ENCODE measurements around the gene CD2BP2.

CD2BP2 gene

DNA sequence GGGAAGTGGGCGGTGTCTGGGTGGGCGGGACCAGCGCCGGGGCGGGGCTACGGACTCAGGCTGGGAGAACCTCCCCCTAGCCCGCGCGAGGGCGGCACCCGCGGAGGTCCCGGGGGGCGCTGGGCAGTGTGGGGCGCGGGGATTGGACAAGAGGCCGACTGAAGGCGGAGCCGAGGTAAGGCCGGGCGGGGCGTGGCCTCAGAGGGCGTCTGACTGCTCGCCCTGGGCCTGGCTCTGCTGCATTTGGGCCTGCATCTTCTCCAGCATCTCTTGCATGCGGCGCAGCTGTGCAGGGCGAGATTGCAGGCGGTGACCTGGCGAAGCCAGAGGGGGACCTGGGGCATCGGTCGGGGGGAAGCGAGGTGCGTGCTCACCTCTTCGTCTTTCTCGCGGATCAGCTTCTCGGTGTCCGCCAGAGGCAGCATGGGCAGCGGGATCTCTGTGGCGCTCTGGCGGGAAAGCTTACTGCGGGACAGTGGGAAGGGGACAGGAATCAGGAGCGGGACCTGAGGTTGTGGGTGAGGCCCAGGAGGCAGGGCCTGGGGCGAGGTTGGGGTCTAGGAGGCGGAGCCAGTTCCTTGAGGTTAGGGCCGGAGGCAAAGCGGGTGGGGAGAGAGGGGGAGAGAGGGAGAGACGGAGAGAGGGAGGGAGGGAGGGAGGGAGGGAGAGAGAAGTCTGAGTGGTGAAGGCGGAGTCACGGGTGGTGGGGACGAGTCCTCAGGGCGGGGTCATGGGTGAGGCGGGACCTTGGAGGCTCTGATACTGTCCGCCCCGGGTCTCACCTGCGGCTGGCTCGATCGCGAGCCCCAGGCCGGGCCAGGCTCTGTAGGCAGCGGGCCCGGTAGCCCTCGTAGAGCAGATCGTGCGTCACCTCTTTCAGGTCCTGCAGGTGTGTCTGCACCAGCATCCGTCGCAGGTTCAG lies 23.4 kb upstream of the CD2BP2 start:
- DNase-seq (ENCODE audit: low read depth), result peak; percentile 99

DNA sequence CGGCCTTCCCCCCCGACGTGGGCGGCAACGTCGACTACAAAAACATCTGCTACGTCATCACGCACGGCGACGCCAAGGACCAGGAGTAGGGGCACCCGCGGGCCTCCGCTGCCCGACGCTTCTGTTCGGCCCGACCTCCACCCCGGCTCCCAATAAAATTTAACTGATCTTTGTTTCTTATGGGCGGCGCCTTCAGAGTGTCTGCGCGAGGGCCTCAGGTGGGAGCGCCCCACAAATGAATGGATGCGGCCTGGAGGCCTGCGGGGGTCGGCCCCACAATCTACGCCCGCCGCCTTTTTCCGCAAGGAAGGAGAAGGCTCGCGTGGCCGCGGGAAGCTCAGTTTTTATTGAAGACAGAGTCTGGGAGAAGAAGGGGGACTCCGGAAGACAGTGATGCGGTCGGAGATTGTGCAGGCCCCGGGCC lies 22.7 kb upstream of the CD2BP2 start:
- DNase-seq (ENCODE audit: low read depth), result peak; percentile 81

DNA sequence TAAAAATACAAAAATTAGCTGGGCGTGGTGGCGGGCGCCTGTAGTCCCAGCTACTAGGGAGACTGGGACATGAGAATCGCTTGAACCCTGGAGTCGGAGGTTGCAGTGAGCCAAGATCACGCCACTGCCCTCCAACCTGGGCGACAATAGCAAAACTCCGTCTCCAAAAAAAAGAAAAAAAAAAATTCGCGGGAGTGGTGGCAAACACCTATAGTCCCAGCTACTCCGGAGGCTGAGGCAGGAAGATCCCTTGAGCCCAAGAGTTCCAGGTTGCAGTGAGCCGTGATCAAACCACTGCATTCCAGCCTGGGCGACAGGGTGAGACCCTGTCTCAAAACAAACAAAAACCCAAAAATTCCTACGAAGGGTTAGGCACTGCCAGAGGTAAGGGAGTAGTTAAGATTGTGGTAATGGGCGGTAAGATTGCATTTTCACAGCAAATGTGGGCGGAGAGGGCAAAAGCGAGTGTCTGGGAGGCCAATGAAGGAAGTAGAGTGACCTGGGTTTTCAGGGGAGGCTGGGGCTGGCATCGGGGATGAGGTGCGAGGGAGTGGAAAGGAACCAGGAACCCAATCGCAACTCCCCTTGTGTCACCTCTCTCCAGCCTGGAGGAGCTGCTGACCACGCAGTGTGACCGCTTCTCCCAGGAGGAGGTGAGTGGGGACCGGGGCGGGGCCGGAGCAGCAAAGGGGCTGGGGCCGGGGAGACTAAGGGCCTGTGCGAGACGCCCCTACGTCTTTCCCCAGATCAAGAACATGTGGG lies 22.1 kb upstream of the CD2BP2 start:
- no peak for DNase-seq (ENCODE audit: low read depth)

DNA sequence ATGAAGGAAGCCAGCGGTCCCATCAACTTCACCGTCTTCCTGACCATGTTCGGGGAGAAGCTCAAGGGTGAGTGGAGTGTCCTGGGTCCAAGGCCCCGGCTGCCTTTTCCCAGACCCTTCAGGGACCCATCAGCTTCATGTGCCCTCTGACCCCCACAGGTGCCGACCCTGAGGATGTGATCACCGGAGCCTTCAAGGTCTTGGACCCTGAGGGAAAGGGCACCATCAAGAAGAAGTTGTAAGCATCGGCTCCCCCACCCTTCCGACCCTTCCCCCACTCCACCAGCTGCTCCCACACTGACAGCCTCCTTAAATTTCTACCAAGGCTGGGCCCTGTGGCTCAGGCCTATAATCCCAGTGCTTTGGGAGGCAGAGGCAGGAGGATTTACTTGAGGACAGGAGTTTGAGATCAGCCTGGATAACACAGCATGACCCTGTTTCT lies 21.4 kb upstream of the CD2BP2 start:
- DNase-seq (ENCODE audit: low read depth), result no peak

DNA sequence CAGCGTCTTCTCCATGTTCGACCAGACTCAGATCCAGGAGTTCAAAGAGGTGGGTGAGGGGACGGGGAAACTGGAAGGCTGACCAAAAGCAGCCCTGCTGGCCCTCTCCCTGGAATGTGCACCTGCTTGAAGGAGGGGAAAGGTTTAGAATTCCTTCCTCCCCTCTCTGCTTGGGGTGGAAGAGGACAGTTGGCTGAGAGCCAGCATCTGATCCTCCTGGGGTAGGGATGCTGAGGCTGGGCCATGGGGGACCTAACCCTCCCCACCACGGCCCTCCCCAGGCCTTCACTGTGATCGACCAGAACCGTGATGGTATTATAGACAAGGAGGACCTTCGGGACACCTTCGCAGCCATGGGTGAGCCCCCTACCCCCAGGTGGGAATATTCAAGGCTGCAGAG lies 20.8 kb upstream of the CD2BP2 start:
- no peak for DNase-seq (ENCODE audit: low read depth)

DNA sequence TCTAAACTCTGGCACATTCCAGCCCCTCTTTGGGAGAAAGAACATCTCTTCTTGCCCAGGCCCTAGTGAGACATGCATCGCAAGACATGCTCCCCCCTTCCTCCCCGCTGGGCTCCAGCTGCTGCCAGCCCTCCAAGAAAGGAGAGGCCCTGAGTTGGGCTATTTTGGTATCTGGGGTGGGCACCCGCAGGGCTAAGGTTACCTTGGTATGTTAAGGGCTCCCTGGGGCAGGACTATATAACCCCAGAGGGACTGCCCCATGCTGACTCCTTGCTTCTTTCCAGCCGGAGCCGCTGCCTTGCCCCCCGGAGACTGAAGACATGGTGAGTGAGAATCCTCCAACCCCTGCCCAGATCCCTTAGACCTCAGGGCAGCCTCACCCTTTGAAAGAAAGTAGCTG lies 19.4 kb upstream of the CD2BP2 start, which contains the start of gene MYL11:
TSS of gene MYL11 (plus strand) at position 265 of the 400 bp plus-strand sequence. CDS start at position 321, 56 bp downstream.
- no peak for DNase-seq (ENCODE audit: low read depth)

DNA sequence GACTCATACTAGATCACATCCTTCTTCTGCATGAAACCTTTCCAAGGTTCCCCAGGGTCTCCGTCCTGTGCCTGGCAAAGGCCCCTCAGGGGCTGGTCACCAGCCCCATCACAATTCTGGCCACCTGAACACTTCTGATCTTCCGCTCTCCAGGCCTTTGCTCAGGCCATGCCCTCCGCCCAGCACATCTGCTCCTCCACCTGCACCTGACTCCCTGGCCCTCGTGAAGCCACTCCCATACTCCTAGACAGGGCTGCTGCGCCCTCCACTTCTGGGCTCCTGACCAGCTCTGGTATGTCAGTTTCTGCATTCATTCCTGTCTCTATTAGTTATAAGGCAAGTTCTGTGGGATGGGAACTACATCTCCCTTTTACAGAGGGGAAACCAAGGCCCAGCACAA lies 17.6 kb upstream of the CD2BP2 start:
- no peak for DNase-seq (ENCODE audit: low read depth)

DNA sequence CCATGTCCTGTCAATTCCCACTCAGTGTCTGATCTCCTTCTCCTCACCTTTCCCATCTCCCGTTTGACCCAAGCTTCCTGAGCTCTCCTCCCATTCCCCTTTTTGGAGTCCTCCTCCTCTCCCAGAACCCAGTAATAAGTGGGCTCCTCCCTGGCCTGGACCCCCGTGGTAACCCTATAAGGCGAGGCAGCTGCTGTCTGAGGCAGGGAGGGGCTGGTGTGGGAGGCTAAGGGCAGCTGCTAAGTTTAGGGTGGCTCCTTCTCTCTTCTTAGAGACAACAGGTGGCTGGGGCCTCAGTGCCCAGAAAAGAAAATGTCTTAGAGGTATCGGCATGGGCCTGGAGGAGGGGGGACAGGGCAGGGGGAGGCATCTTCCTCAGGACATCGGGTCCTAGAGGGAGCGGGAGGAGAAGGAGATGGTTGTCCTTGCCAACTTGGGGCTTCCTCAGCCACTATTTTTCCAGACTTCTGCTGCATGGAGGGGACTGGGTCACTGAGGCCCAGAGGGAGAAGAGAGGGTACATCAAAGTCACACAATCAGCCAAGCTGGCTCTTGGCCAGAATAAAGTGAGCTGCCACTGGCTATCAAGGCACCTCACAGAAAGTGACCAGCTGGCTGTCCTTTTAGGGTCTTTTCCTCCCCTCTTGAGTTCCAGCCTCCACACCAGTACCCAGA lies 17.1 kb upstream of the CD2BP2 start:
- DNase-seq (ENCODE audit: low read depth), result no peak

DNA sequence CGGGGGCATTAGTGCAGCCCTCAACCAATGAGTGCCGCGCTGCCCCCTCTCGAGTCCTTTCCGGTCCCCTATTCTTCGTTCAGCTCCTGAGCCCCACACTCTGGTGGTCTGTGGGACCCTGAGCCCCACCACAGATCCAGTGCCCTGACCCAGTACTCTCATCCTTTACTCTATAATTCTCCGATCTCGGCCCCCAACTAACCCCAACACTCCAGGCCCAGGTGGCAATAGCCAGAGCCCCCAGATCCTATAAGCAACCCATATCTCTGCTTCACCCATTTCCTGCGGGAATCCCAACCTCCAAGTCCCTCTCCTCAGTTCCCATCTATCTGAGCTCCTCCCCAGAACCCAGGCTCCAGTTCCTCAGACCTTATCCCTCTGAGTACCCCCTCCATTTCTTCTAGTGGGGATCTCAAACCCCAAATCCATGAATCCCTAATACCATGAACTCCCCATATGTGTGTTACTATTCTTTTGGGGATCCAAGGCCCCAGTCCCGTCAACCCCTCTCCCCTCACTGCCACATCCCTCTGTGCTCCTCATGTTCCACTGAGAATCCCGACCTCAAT lies 16.2 kb upstream of the CD2BP2 start:
- DNase-seq (ENCODE audit: low read depth), result no peak

DNA sequence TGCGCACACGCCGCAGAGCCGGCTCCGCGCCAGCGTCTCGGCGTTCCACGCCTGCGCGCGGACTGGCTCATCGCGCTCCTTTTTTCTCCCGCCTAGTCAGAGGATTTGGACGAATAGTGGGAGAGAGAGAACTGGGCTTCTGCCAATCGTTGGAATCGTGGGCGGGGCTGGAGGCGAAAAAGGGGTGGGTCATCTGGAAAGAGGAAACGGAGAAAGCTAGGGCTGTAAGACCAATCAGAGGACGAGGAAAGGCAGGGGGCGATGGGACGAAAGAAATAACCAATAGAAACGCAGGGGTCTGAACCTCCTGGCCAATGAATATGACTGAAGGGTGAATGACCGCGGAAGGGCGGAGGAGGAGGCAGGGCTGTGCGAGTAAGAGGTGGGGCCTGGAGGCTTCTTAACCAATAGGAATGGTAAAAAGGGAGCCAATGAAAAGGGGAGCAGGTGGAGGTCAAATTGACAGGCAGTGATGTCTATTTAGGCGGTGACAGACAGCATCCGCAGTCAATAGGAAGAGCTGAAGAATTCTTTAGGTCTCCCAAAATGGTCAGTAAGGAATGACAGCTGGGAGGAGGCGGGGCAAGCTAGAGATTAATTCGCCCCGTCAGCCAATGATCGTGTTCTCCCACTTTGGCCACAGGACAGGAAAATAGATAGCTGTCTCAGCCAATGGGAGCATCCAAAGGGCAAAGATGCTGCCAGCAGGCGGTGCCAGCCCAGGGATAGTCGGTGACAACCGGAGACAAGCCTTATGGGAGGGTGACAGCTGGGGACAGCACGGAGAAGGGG lies 15.5 kb upstream of the CD2BP2 start, which contains the start of gene TBC1D10B:
TSS of gene TBC1D10B (minus strand) at position 39 of the 792 bp plus-strand sequence. CDS start 311 bp downstream, outside the sequence.
- DNase-seq (ENCODE audit: low read depth), result peak; percentile 98

DNA sequence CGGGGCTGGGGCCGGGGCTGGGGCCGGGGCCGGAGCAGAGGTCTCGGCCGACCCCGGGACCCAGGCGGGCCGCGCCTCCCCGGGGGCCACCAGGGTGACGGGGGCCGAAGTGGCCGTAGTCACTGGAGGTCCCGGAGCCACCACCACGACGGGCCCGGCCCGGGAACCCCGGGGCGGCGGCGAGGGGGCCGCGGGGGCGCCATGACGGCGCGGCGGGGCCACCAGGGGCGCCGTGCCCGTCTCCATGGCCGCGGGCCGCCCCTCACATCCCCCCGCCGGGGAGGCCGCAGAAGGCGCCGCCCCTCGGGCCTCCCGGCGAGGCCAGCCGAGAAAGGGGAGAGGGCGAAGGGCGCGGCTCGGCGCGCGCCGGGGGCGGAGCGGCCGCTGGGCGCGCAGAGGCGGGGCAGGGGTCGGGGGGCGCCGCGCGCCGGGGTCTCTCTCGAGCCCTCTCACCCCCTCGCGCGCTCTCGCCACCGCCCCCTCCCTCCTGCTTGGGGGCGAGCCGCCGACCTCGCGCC lies 14.9 kb upstream of the CD2BP2 start:
- DNase-seq (ENCODE audit: low read depth), result no peak

DNA sequence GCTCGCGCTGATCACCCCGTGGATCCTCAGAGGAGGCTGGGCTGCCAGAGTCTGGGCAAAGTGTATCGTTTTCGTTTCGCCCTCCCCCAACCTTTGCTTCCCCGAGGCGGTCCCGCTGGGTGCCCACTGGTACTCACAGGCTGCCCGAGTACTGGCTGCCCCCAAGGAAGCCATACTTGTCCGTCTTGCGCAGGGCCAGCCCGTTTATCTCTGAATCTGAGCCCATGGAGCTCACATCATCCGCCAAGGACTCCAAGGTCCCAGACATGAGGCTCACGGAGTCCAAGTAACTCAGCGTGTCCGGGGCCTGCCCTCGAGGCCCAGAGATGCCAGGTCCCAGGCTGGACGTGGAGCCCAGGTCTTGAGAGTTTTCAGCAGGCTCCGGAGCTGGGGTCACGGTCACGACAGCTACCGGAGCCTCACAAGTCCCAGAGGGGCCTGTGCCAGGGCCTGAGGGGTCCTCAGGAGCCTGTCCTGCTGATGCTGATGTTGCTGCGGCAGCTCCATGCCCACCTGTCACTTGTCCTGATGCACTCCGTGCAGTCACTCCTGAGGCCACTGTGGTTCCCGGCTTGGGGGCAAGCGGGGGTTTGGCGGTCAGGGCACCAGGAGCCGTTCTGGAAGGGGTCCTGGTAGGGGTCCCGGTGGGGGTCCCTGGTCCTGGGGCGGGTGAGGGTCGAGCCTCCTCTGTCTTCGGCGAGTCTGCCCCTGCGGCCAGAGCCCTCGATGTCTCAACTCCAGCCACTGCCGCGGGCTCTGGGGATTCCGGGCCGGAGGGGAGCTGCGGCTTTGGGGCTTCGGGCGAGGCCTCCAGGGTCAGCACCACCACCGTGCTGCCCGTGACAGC lies 14.2 kb upstream of the CD2BP2 start:
- DNase-seq (ENCODE audit: low read depth), result no peak

DNA sequence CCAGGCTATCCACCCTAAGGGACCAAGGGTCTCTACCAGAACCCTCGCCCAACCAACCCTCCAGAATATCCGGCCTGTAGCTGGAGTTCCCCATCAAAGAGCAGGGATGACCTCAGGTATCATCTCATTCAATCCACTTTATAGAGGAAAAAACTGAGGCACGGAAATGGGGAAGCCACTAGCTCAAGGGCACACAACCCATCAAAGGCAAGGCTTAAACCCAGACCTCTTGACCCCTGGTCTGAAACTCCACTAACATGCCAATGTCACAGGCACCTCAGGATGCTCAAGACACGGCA lies 13.6 kb upstream of the CD2BP2 start:
- DNase-seq (ENCODE audit: low read depth), result no peak

DNA sequence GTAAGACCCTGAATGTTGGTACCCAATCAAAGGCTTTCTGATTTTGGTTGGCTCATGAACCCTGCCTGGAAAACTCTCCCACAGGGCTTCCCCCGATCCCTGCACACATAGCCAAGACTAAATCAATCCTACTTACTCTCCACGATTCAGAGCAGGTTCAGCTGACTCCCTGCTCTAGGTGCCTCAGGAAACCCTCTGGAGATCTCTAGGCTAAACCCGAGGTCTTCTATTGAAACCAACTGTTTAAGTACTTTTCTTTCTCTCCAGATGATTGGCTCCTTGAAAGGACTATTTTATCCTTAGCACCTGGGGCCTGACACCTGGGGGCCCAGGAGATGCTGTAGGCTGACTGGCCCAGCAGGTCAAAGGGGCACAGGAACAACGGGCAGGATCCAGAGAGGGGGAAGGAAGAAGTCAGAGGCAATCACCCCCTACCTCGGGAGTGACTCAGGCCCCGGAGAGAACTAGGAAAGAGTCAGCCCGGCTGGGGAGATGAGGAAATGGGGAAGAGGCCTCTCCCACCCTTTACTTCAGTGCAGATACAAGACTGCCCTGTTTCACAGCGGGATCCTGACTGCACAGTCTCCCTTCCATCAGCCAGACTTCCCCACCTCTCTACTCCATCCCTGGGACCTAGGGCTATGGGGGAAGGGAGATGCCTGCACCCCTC lies 13.1 kb upstream of the CD2BP2 start:
- no peak for DNase-seq (ENCODE audit: low read depth)

DNA sequence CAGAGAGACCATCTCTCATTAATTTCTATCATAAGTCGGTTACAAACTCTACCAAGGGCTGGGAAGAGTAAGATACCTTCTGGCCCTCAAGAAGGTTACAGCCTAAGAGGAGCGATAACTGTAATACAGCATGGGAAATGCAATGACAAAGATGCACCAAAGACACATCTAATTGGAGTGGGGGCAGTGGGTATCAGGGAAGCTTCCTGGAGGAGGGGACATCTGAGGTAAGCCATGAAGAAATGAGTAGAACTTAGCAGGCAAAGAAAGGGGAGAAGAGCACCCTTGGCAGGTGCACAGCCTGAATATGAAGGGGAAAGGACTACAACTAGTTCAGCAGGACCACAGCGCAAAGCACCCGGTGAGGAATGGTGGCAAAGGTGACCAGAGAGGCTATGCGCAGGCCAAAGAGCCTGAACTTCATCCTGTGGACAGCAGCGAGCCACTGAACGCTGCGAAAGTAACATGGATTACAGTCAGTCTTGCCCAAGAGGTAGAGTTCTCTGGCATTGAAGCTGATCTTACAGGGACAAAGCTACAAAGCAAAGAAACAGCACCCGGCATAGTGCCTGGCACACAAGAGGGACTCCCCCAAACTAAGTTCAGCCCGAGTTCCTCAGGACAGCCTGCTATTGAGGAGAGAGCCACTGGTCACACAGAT lies 12.4 kb upstream of the CD2BP2 start:
- no peak for DNase-seq (ENCODE audit: low read depth)

DNA sequence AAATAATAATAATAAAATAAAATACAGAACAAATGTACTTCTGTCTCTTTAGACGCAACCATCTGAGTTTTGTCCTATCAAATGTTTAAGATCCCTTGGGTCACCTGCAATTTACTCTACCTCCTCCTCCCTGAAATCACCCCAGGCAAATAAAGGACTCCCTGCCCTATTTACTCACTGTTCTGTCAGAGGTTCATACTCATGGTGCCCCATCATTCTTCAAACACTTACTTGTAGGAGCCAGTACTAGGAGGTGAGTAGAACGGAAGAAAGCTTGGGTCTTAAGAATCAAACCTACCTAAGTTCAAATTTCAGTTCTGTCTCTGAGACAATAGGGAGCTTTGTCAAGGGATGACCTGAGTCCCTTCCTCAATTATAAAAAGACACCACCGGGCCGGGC lies 11.4 kb upstream of the CD2BP2 start:
- no peak for DNase-seq (ENCODE audit: low read depth)

DNA sequence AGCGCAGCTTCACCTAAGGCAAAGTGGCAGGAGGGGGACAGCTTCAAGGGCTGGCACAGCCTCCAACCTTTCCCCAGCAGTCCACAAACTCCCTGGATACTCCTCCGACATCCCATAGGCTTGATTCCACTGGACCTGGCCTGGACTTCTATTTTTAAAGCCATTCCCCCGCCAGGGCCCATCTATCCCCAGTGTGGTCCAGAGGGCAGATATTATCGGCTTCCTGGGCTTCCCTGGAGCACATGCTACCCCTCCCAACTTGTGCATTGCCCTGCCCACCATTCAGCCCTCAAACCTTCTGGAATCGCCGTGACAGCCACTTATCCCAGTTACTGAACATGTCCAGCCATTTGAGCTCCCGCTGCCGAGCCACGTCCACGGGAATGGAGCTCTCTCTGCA lies 10.1 kb upstream of the CD2BP2 start:
- DNase-seq (ENCODE audit: low read depth), result no peak

DNA sequence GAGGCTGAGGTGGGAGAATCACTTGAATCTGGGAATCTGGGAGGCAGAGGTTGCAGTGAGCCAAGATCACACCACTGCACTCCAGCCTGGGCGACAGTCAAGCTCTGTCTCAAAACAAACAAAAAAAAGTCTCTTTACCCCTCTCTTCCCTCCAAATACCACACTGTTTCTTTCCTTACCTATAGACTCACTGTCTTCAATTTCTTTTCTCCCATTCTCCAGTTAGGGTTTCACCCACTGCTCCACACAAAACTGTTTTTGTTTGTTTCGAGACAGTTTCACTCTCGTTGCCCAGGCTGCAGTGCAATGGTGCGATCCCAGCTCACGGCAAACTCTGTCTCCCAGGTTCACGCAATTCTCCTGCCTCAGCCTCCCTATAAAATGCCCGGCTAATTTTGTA lies 6.1 kb upstream of the CD2BP2 start:
- no peak for DNase-seq (ENCODE audit: low read depth)

DNA sequence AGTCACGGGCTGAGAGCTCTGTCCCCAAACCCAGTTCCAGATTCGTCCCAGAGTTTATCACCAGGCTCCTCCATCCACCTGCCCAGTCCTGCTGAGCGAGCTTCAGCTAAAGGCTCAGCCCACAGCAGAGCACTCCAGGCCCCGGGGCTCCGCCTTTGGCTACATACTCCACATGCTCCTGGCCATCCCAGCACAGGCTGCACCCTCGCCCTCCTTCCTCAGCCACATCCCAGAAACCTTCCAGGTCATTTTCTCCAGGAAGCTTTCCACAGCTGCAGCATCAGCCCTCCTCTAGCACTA lies 4.7 kb upstream of the CD2BP2 start:
- no peak for DNase-seq (ENCODE audit: low read depth)

All from stimulated activated CD8-positive, alpha-beta memory T cell treated with anti-CD3 and anti-CD28 coated beads, Interleukin-12 subunit alpha, Interleukin-12 subunit beta, amount 100 ng/mL, for 1 hour (primary cell).